HG03097 (cell line): ENCODE results near the gene MUC5B.
"Not testable (repeated sequence)": the region's sequence is repeated elsewhere in the genome, so short reads cannot be mapped to it uniquely, and the experiment has no call there.

Source experiments
- ATAC-seq: cut with Tn5 transposase; IDR thresholded peaks from one replicate; pipeline ENCODE4 v1.9.1; 2021; ENCODE audit not compliant: unreplicated experiment, low FRiP score

MUC5B gene

GRCh38 chr11:1202776-1203504 is 19.9 kb upstream of the MUC5B start:
- no peak for ATAC-seq

- no peak for ATAC-seq
Observed at GRCh38 chr11:1203505-1204271, 19.2 kb upstream of the MUC5B start.

GRCh38 chr11:1204381-1205101 is 18.3 kb upstream of the MUC5B start:
- no peak for ATAC-seq

GRCh38 chr11:1205121-1205986 is 17.5 kb upstream of the MUC5B start:
- ATAC-seq: no peak

GRCh38 chr11:1205987-1206331 is 16.9 kb upstream of the MUC5B start:
- no peak for ATAC-seq

- ATAC-seq: no peak
Observed at GRCh38 chr11:1206391-1207271, 16.2 kb upstream of the MUC5B start.

- ATAC-seq: no peak
Observed at GRCh38 chr11:1207401-1208143, 15.3 kb upstream of the MUC5B start.

- ATAC-seq: no peak
Observed at GRCh38 chr11:1208144-1208393, 14.8 kb upstream of the MUC5B start.

- ATAC-seq: no peak
Observed at GRCh38 chr11:1208394-1209261, 14.2 kb upstream of the MUC5B start.

- ATAC-seq: no peak
Observed at GRCh38 chr11:1209371-1210057, 13.4 kb upstream of the MUC5B start.

GRCh38 chr11:1211838-1212237 is 11.0 kb upstream of the MUC5B start:
- no peak for ATAC-seq

- ATAC-seq: not testable (repeated sequence)
Observed at GRCh38 chr11:1215826-1216225, 7.0 kb upstream of the MUC5B start.

- no peak for ATAC-seq
Observed at GRCh38 chr11:1217151-1217550, 5.7 kb upstream of the MUC5B start.

- no peak for ATAC-seq
Observed at GRCh38 chr11:1218256-1218787, 4.5 kb upstream of the MUC5B start.

GRCh38 chr11:1218788-1219445 is 3.9 kb upstream of the MUC5B start:
- ATAC-seq: no peak

- no peak for ATAC-seq
Observed at GRCh38 chr11:1219446-1219833, 3.4 kb upstream of the MUC5B start.
